HCT116 (cell line): ENCODE data around the gene ODF2L. TPM values are rescaled to one million over a fixed set of nuclear protein-coding genes. Genes with fewer than 3 reads are reported as not detected.

Experiments used
- ATAC-seq: fragments of 200-7000 bp; cut with Tn5 transposase; 2 replicates; pipeline ENCODE4 v1.9.1; 2020; ENCODE audit warnings: mild to moderate bottlenecking, moderate library complexity
- BruUV-seq: library from RNA; stranded (reverse); fragments of 400-500 nt; replicated peaks from 2 replicates; lab custom pipeline; 2021; lab: Mats Ljungman, UMichigan
- CTCF ChIA-PET: fragments of 300-600 bp; sonication (Branson Sonifier 250); formaldehyde crosslinking; loops from one replicate; lab custom pipeline; 2021; ENCODE audit warnings: antibody characterized with exemption; lab: Charles Lee
- POLR2A ChIA-PET: fragments of 300-600, 350-600 bp; sonication (Branson Sonifier 250); formaldehyde crosslinking; loops from one replicate; lab custom pipeline; 2021; ENCODE audit warnings: antibody characterized with exemption; lab: Charles Lee
- RAD21 ChIA-PET, 2 experiments: fragments of 300-600 bp; sonication (Branson Sonifier 250); formaldehyde crosslinking; loops; one replicate each; lab custom pipeline; 2023; ENCODE audit warnings: low total read pairs in 2 of 2; ENCODE audit not compliant: uncharacterized antibody in 2 of 2, unreplicated experiment in 2 of 2, low non-redundant PET in 1 of 2; lab: Charles Lee
- DNase-seq: peaks from one replicate; pipeline ENCODE4 v3.0.0-alpha.2; 2010; ENCODE audit warnings: low read depth, low spot score
- H2AFZ ChIP-seq: fragments of 200-600 bp; shearing (Covaris generic), sonication (generic); 2 replicates; pipeline ENCODE4 v1.6.1; 2017; ENCODE audit warnings: low read depth, mixed run types, mixed read lengths, antibody characterized with exemption, low read length; ENCODE audit not compliant: poor library complexity, severe bottlenecking
- H3K27ac ChIP-seq: 2 replicates; pipeline ENCODE4 v1.5.1; 2012; ENCODE audit warnings: low read depth, low read length
- H3K27me3 ChIP-seq: fragments of 200-600 bp; sonication (generic); 2 replicates; pipeline ENCODE4 v1.6.1; 2016; ENCODE audit warnings: mixed run types, low read length, mixed read lengths; ENCODE audit not compliant: insufficient read depth
- H3K36me3 ChIP-seq, 2 experiments: fragments of 200-500 bp in 1 of 2; fragments of 200-600 bp in 1 of 2; sonication (Bioruptor generic) in 1 of 2; sonication (generic) in 1 of 2; 2 replicates each; pipeline versions ENCODE4 v1.5.1 to v1.6.1; 2014 to 2016; ENCODE audit warnings: low read length in 2 of 2, inconsistent platforms in 1 of 2, mixed read lengths in 1 of 2, mixed run types in 1 of 2; ENCODE audit not compliant: insufficient read depth in 2 of 2, control insufficient read depth in 1 of 2
- H3K4me1 ChIP-seq, 2 experiments: fragments of 200-600 bp in 1 of 2; sonication (generic) in 1 of 2; 2 replicates each; pipeline versions ENCODE4 v1.5.1 to v1.6.1; 2012 to 2017; ENCODE audit warnings: low read length in 2 of 2, inconsistent platforms in 1 of 2, mild to moderate bottlenecking in 1 of 2, mixed read lengths in 1 of 2, mixed run types in 1 of 2, moderate library complexity in 1 of 2; ENCODE audit not compliant: insufficient read depth in 2 of 2, control insufficient read depth in 1 of 2
- H3K4me2 ChIP-seq: fragments of 200-600 bp; sonication (generic); 2 replicates; pipeline ENCODE4 v1.6.1; 2017; ENCODE audit warnings: mixed run types, low read length, mixed read lengths
- H3K4me3 ChIP-seq, 2 experiments: fragments of 200-600 bp in 1 of 2; sonication (generic) in 1 of 2; replicated peaks in 1 of 2; 2 replicates each; pipeline ENCODE4 v1.5.1; 2011 to 2016; ENCODE audit warnings: low read length in 2 of 2, control low read depth in 1 of 2, low read depth in 1 of 2, mild to moderate bottlenecking in 1 of 2, mixed read lengths in 1 of 2, mixed run types in 1 of 2
- H3K79me2 ChIP-seq: fragments of 200-600 bp; sonication (generic); 2 replicates; pipeline ENCODE4 v1.6.1; 2017; ENCODE audit warnings: mild to moderate bottlenecking, mixed run types, low read length, moderate library complexity, mixed read lengths; ENCODE audit not compliant: insufficient read depth
- H3K9ac ChIP-seq: fragments of 200-600 bp; sonication (generic); 2 replicates; pipeline ENCODE4 v1.6.1; 2016; ENCODE audit warnings: low read length, mixed read lengths
- H3K9me2 ChIP-seq: fragments of 200-600 bp; sonication (generic), shearing (Covaris generic); 2 replicates; pipeline ENCODE4 v1.6.1; 2017; ENCODE audit warnings: mixed run types, mild to moderate bottlenecking, moderate library complexity; ENCODE audit not compliant: insufficient read depth
- H3K9me3 ChIP-seq, 2 experiments: fragments of 200-500 bp in 1 of 2; fragments of 200-600 bp in 1 of 2; sonication (Bioruptor generic) in 1 of 2; sonication (generic) in 1 of 2; 2 replicates each; pipeline ENCODE4 v1.6.1; 2014 to 2017; ENCODE audit warnings: low read length in 2 of 2, mixed read lengths in 2 of 2, inconsistent platforms in 1 of 2, low read depth in 1 of 2, mild to moderate bottlenecking in 1 of 2, mixed run types in 1 of 2, moderate library complexity in 1 of 2; ENCODE audit not compliant: control insufficient read depth in 1 of 2, insufficient read depth in 1 of 2
- H4K20me1 ChIP-seq: fragments of 200-600 bp; sonication (generic), shearing (Covaris generic); 2 replicates; pipeline ENCODE4 v1.6.1; 2017; ENCODE audit warnings: mixed run types, mild to moderate bottlenecking, moderate library complexity; ENCODE audit not compliant: insufficient read depth
- ATF3 ChIP-seq: IDR thresholded peaks from 2 replicates; pipeline ENCODE4 v1.6.1; 2012
- CEBPB ChIP-seq: IDR thresholded peaks from 2 replicates; pipeline ENCODE4 v1.6.1; 2012; ENCODE audit warnings: low read depth
- EGR1 ChIP-seq: IDR thresholded peaks from 2 replicates; pipeline ENCODE4 v1.6.1; 2012; ENCODE audit warnings: low read depth
- ELF1 ChIP-seq: IDR thresholded peaks from 2 replicates; pipeline ENCODE4 v1.6.1; 2012; ENCODE audit warnings: low read depth, borderline replicate concordance
- EZH2 ChIP-seq: fragments of 200-600 bp; sonication (generic); IDR thresholded peaks from 2 replicates; pipeline ENCODE4 v1.6.1; 2017; ENCODE audit warnings: antibody characterized with exemption, mixed run types
- EZH2phosphoT487 ChIP-seq: fragments of 200-600 bp; IDR thresholded peaks from 2 replicates; pipeline ENCODE4 v1.6.1; 2018; ENCODE audit warnings: antibody characterized with exemption, borderline replicate concordance
- FOSL1 ChIP-seq: IDR thresholded peaks from 2 replicates; pipeline ENCODE4 v1.6.1; 2012; ENCODE audit warnings: low read depth
- JUND ChIP-seq: IDR thresholded peaks from 2 replicates; pipeline ENCODE4 v1.6.1; 2012
- MAX ChIP-seq: IDR thresholded peaks from 2 replicates; pipeline ENCODE4 v1.6.1; 2012
- POLR2A ChIP-seq: IDR thresholded peaks from 2 replicates; pipeline ENCODE4 v1.7.0; 2011; ENCODE audit warnings: borderline replicate concordance; ENCODE audit not compliant: insufficient read depth, insufficient read length; ENCODE audit errors: extremely low read depth
- RAD21 ChIP-seq: IDR thresholded peaks from 2 replicates; pipeline ENCODE4 v1.6.1; 2012; ENCODE audit warnings: low read depth, mild to moderate bottlenecking
- REST ChIP-seq: IDR thresholded peaks from 2 replicates; pipeline ENCODE4 v1.6.1; 2012; ENCODE audit warnings: low read depth
- SIN3A ChIP-seq: IDR thresholded peaks from 2 replicates; pipeline ENCODE4 v1.6.1; 2012; ENCODE audit warnings: low read depth
- SP1 ChIP-seq: IDR thresholded peaks from 2 replicates; pipeline ENCODE4 v1.6.1; 2012; ENCODE audit warnings: low read depth
- YY1 ChIP-seq: IDR thresholded peaks from 2 replicates; pipeline ENCODE4 v1.6.1; 2011; ENCODE audit warnings: low read length, low read depth, moderate library complexity, mild to moderate bottlenecking; ENCODE audit not compliant: insufficient replicate concordance; ENCODE audit errors: extremely low read depth
- ZFX ChIP-seq: fragments of 450-650 bp; IDR thresholded peaks from 2 replicates; pipeline ENCODE4 v1.6.1; 2017
- intact Hi-C: fragments of 100-400 bp; cut with micrococcal nuclease; formaldehyde crosslinking; loops from 2 replicates; pipeline ENCODE4 v1.10.0; 2022
- total RNA-seq: library from RNA; stranded (reverse); gene quantifications from one replicate; pipeline ENCODE4 v1.2.1, GENCODE V29; 2021; ENCODE audit not compliant: unreplicated experiment
- TF ChIP-seq, protein P1 (sequence below): IDR thresholded peaks from 2 replicates; pipeline ENCODE4 v1.6.1; 2011; ENCODE audit warnings: mild to moderate bottlenecking, low read length, moderate library complexity; ENCODE audit not compliant: insufficient replicate concordance; ENCODE audit errors: extremely low read depth
- TF ChIP-seq, protein P2 (sequence below), 3 experiments: fragments of 200-600 bp in 1 of 3; sonication (generic) in 1 of 3; IDR thresholded peaks in 2 of 3; conservative IDR thresholded peaks in 1 of 3; 2 replicates each; pipeline ENCODE4 v1.5.1; 2012 to 2017; ENCODE audit warnings: low read depth in 2 of 3, low read length in 2 of 3, antibody characterized with exemption in 1 of 3, borderline replicate concordance in 1 of 3, control low read depth in 1 of 3, mild to moderate bottlenecking in 1 of 3, mixed read lengths in 1 of 3, mixed run types in 1 of 3, moderate library complexity in 1 of 3; ENCODE audit not compliant: insufficient read depth in 1 of 3

Gene ODF2L
- total RNA-seq, 1 experiment from 2014 or later, result 33.7 TPM

GRCh38 chr1:86409416-86410021, 13.4 kb upstream of the ODF2L start:
- BruUV-seq, result no TSS peak
- no peaks in the 10 kb centered on the region for H3K79me2 ChIP-seq
- no peak overlapping the region for H3K27ac ChIP-seq
- intact Hi-C loops, result no loop called here
- no peaks in the 10 kb centered on the region for H3K27me3 ChIP-seq
- ChIA-PET CTCF (no interaction called here), POLR2A (no interaction called here), RAD21 (no interaction called here)
- no peak overlapping the region for H2AFZ ChIP-seq
- no peak overlapping the region for H3K4me2 ChIP-seq
- DNase-seq, result no peak
- TF ChIP-seq FOSL1, result no peak
- TF ChIP-seq ZFX, result no peak
- no peak for TF ChIP-seq JUND
- no peak for TF ChIP-seq ELF1
- no peak for TF ChIP-seq REST
- TF ChIP-seq EZH2phosphoT487, result no peak
- no peak for TF ChIP-seq CEBPB
- no peak for TF ChIP-seq ATF3
- no peak for TF ChIP-seq EZH2
- TF ChIP-seq SIN3A, result no peak
- TF ChIP-seq, protein P1, sequence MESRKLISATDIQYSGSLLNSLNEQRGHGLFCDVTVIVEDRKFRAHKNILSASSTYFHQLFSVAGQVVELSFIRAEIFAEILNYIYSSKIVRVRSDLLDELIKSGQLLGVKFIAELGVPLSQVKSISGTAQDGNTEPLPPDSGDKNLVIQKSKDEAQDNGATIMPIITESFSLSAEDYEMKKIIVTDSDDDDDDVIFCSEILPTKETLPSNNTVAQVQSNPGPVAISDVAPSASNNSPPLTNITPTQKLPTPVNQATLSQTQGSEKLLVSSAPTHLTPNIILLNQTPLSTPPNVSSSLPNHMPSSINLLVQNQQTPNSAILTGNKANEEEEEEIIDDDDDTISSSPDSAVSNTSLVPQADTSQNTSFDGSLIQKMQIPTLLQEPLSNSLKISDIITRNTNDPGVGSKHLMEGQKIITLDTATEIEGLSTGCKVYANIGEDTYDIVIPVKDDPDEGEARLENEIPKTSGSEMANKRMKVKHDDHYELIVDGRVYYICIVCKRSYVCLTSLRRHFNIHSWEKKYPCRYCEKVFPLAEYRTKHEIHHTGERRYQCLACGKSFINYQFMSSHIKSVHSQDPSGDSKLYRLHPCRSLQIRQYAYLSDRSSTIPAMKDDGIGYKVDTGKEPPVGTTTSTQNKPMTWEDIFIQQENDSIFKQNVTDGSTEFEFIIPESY, result no peak
- TF ChIP-seq RAD21, result no peak
- TF ChIP-seq EGR1, result no peak
- TF ChIP-seq, protein P2, sequence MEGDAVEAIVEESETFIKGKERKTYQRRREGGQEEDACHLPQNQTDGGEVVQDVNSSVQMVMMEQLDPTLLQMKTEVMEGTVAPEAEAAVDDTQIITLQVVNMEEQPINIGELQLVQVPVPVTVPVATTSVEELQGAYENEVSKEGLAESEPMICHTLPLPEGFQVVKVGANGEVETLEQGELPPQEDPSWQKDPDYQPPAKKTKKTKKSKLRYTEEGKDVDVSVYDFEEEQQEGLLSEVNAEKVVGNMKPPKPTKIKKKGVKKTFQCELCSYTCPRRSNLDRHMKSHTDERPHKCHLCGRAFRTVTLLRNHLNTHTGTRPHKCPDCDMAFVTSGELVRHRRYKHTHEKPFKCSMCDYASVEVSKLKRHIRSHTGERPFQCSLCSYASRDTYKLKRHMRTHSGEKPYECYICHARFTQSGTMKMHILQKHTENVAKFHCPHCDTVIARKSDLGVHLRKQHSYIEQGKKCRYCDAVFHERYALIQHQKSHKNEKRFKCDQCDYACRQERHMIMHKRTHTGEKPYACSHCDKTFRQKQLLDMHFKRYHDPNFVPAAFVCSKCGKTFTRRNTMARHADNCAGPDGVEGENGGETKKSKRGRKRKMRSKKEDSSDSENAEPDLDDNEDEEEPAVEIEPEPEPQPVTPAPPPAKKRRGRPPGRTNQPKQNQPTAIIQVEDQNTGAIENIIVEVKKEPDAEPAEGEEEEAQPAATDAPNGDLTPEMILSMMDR (IDR thresholded peaks at IDR 0.05 in 2 of 3, conservative IDR thresholded peaks at IDR 0.05 in 1 of 3; ENCODE audit: borderline replicate concordance in 1 of 3, insufficient read depth in 1 of 3, low read depth in 2 of 3, low read length in 2 of 3), result no peak
- TF ChIP-seq SP1, result no peak
- no peak for TF ChIP-seq POLR2A
- no peak for TF ChIP-seq YY1
- no peak for TF ChIP-seq MAX
- no peak overlapping the region for H3K4me3 ChIP-seq
- H3K9me3 ChIP-seq, result no peaks in the 10 kb centered on the region
- ATAC-seq, result no peak
- no peaks in the 10 kb centered on the region for H3K4me1 ChIP-seq
- H4K20me1 ChIP-seq, result no peaks in the 10 kb centered on the region
- no peaks in the 10 kb centered on the region for H3K36me3 ChIP-seq
- H3K9me2 ChIP-seq, result no peaks in the 10 kb centered on the region
- H3K9ac ChIP-seq, result no peak overlapping the region
